Gastrocnemius medialis (tissue), 4 donors: ENCODE data around the gene CDH23. TPM values are rescaled to one million over a fixed set of nuclear protein-coding genes. Genes with fewer than 3 reads are reported as not detected.

Source experiments
- ATAC-seq, 2 donors: fragments of 150-250 bp; one replicate each; pipeline ENCODE4 v1.9.1; 2016
- DNase-seq, 2 donors: peaks; one replicate each; pipeline ENCODE4 v3.0.0-alpha.2; 2019
- H3K27ac ChIP-seq, 4 donors: fragments of 200-600 bp; sonication (generic); 1 replicate in 1 of 4; 2 replicates in 3 of 4; pipeline ENCODE4 v1.5.1; 2016 to 2018; ENCODE audit warnings: mild to moderate bottlenecking in 2 of 4, moderate library complexity in 1 of 4
- H3K27me3 ChIP-seq, 3 donors: fragments of 200-600 bp; sonication (generic) in 2 of 3; 1 replicate in 1 of 3; 2 replicates in 2 of 3; pipeline versions ENCODE4 v1.5.1 to v1.6.0; 2016 to 2019; ENCODE audit warnings: mild to moderate bottlenecking in 1 of 3, moderate library complexity in 1 of 3
- H3K36me3 ChIP-seq, 2 donors: fragments of 200-600 bp; sonication (generic) in 1 of 2; one replicate each; pipeline ENCODE4 v1.5.1; 2017 to 2018
- H3K4me1 ChIP-seq, 2 donors: fragments of 200-600 bp; sonication (generic) in 1 of 2; one replicate each; pipeline ENCODE4 v1.5.1; 2016 to 2017; ENCODE audit warnings: mild to moderate bottlenecking in 2 of 2
- H3K4me3 ChIP-seq, 4 donors: fragments of 200-600 bp; sonication (generic) in 3 of 4; 1 replicate in 1 of 4; 2 replicates in 3 of 4; pipeline ENCODE4 v1.5.1; 2016 to 2019; ENCODE audit warnings: mild to moderate bottlenecking in 2 of 4
- H3K9me3 ChIP-seq, 3 donors: fragments of 200-600 bp; sonication (generic) in 2 of 3; 1 replicate in 1 of 3; 2 replicates in 2 of 3; pipeline ENCODE4 v1.5.1; 2016 to 2019
- CTCF ChIP-seq, 5 experiments: fragments of 450-650 bp in 3 of 5; fragments of 200-600 bp in 2 of 5; sonication (generic) in 2 of 5; IDR thresholded peaks in 4 of 5; conservative IDR thresholded peaks in 1 of 5; 1 replicate in 4 of 5; 2 replicates in 1 of 5; pipeline ENCODE4 v1.5.1; 2016 to 2019; ENCODE audit warnings: antibody characterized with exemption in 5 of 5, mild to moderate bottlenecking in 3 of 5, moderate library complexity in 3 of 5
- POLR2A ChIP-seq, 2 donors: fragments of 450-650 bp; IDR thresholded peaks; one replicate each; pipeline ENCODE4 v1.6.1; 2017; ENCODE audit warnings: antibody characterized with exemption in 2 of 2, mild to moderate bottlenecking in 2 of 2, moderate library complexity in 2 of 2
- in situ Hi-C, 4 donors: fragments of 200-750 bp; cut with MboI; loops; one replicate each; pipeline versions ENCODE4 v1.15.0 to v1.8.0; 2017; ENCODE audit warnings: low sequenced_read_pairs in 4 of 4
- intact Hi-C: fragments of 100-400 bp; cut with DNase I; formaldehyde crosslinking; loops from one replicate; pipeline ENCODE4 v1.15.1; 2023; ENCODE audit warnings: low total_unique reads
- total RNA-seq, 4 donors: library from RNA; depleted of rRNA; stranded (reverse); fragments of >200 nt; gene quantifications; one replicate each; pipeline versions ENCODE4 v1.1.0 to v1.2.3, GENCODE V29; 2016

CDH23 gene
- total RNA-seq, 4 donors from 2014 or later, result 0.53 to 1.8 (median 1.2) TPM

DNA sequence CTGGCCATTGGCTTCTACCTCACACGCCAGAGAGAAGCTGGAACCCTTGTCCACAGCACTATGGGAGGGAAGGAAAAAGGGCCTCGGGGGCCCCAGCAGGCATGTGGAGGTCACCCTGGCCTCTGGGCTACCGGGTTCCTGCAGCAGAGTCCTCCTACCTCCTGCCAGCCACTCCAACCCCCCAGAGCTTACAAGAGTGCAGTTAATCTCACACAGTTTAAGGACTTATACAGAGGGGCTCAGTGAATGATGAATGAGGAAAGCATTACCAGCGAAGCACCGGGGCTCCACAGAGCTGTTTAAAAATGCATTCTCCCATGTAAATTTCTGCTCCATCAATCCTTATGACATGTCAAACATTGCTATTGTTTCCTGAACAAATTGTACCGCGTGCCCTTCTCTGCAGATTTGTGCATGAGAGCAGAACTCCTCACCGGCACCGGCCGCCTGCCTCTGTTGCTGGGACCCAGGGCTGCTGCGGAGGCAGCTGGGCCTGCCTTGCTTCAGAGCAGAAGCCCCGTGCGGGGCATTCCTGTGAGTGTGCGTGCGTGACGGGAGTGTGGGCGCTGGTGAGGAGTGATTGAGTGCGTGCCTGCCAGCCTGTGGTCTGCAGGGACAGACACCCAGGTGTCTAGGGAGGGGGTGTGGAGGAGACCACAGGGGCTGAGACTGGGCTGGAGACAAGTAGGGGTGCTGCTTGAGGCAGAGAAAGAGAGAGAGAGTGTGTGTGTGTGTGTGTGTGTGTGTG lies 270.1 kb downstream of the CDH23 start:
- TF ChIP-seq POLR2A (IDR thresholded peaks at IDR 0.05), result no peak
- TF ChIP-seq CTCF (IDR thresholded peaks at IDR 0.05 in 4 of 5, conservative IDR thresholded peaks at IDR 0.05 in 1 of 5), result no peak
- Histone ChIP-seq H3K36me3 (no peaks in the 10 kb centered on the region), H3K27me3 (no peaks in the 10 kb centered on the region), H3K27ac (no peak overlapping the region), H3K4me1 (no peaks in the 10 kb centered on the region), H3K9me3 (no peaks in the 10 kb centered on the region), H3K4me3 (no peak overlapping the region)
- no peak for DNase-seq
- in situ Hi-C loops, result no loop called here
- intact Hi-C loops, result no loop called here
- ATAC-seq, result no peak

- H3K4me1 ChIP-seq, result no peaks in the 10 kb centered on the region
- intact Hi-C loops (no loop called here), in situ Hi-C loops (no loop called here)
- TF ChIP-seq POLR2A (IDR thresholded peaks at IDR 0.05) (no peak), CTCF (IDR thresholded peaks at IDR 0.05 in 4 of 5, conservative IDR thresholded peaks at IDR 0.05 in 1 of 5) (no peak)
- H3K27me3 ChIP-seq, result no peaks in the 10 kb centered on the region
- H3K9me3 ChIP-seq, result no peaks in the 10 kb centered on the region
- no peak overlapping the region for H3K4me3 ChIP-seq
- H3K36me3 ChIP-seq, result no peaks in the 10 kb centered on the region
- DNase-seq (no peak), ATAC-seq (no peak)
- H3K27ac ChIP-seq, result no peak overlapping the region
Measured at GRCh38 chr10:71667387-71667752, 270.6 kb downstream of the CDH23 start.

DNA sequence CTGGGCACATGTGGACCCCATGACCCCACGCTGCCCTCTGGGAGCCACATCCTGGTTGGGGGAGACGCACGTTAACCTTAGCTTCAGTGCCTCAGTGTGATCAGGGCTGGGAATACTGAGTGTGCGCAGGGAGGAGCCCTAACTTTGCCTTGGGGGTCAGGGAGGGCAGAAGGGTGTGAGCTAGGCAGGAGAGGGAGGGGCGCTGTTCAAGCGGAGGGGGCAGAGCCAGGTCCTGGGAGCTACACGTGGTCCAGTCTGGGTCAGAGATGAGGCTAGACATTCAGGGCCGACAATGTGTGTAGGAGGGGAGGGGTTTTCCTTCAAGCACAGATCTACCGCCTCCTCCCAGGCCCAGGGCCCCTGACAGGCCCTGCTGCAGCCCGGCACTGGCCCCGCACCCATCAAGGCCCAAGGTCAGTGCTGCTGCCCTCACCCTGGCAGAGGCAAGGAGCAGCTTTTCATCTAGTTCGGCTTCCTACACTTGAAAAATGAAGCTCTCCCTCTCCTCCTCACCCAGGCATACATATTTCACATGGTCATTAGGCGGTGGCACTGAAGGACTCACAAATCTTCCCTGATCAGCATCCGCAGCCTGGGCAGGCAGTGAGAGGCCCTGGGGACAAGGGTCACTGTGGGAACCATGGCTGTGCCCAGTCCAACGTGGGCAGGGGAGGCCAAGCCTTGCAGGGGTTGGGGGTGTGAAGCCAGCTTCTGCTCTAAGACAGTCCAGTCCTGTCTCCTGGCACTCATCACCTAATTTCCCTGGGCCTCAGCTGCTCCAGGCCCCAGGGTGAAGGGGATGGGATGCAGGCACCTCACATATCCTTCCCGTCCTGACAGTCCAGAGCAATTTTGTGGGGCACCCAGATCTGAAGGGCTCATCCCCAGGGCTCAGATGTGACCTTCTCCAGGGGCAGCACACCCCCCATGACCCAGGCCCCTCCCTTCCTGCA lies 275.6 kb downstream of the CDH23 start:
- Histone ChIP-seq H3K27ac (no peak overlapping the region), H3K4me1 (no peaks in the 10 kb centered on the region), H3K27me3 (no peaks in the 10 kb centered on the region), H3K36me3 (no peaks in the 10 kb centered on the region), H3K9me3 (no peaks in the 10 kb centered on the region), H3K4me3 (no peak overlapping the region)
- no peak for TF ChIP-seq POLR2A (IDR thresholded peaks at IDR 0.05)
- no peak for TF ChIP-seq CTCF (IDR thresholded peaks at IDR 0.05 in 4 of 5, conservative IDR thresholded peaks at IDR 0.05 in 1 of 5)
- ATAC-seq, result no peak
- intact Hi-C loops (no loop called here), in situ Hi-C loops (no loop called here)
- no peak for DNase-seq

DNA sequence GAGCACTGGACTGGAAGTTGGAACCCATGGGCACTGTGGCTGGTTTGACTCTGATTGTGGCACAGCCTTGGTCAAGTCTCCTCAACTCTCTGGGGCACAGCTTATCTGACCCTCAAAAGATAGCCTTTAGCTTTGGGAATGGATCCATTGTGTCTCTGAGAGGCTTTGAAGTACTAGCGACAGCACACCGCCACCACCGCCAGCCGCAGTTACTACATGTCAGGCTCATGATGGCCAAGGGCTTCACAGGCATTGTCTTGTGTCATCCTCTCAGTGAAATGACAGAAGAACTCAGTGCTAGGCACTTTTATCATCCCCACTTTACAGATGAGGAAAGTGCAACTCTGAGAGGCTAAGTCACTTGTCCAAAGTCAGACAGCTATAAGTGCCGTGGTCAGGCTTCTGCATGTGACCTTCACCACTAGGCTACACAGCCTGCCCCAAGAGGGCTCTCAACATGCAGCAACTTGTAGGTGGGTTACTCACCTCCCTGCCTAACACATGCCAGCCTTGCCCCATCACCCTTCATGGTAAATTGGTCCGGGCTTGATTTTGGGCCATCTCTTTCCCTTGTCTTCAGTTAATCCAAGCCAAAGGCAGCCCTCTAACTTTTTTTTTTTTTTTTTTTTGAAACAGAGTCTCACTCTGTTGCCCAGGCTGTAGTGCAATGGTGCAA lies 278.7 kb downstream of the CDH23 start:
- in situ Hi-C loops, result no loop called here
- DNase-seq, result no peak
- TF ChIP-seq CTCF (IDR thresholded peaks at IDR 0.05 in 4 of 5, conservative IDR thresholded peaks at IDR 0.05 in 1 of 5), result no peak
- TF ChIP-seq POLR2A (IDR thresholded peaks at IDR 0.05), result no peak
- ATAC-seq, result no peak
- Histone ChIP-seq H3K27me3 (no peaks in the 10 kb centered on the region), H3K9me3 (no peaks in the 10 kb centered on the region), H3K4me3 (no peak overlapping the region), H3K4me1 (peaks cover 0 to 10% of the 10 kb centered on the region in 2 donors), H3K36me3 (no peaks in the 10 kb centered on the region), H3K27ac (no peak overlapping the region)
- intact Hi-C loops, result no loop called here
